ENCODE measurements around the gene TSPAN31. TPM values are rescaled to one million over a fixed set of nuclear protein-coding genes. Genes with fewer than 3 reads are reported as not detected.

The TSPAN31 gene
- total RNA-seq, 1 experiment from 2014 or later: 20.3 TPM

DNA sequence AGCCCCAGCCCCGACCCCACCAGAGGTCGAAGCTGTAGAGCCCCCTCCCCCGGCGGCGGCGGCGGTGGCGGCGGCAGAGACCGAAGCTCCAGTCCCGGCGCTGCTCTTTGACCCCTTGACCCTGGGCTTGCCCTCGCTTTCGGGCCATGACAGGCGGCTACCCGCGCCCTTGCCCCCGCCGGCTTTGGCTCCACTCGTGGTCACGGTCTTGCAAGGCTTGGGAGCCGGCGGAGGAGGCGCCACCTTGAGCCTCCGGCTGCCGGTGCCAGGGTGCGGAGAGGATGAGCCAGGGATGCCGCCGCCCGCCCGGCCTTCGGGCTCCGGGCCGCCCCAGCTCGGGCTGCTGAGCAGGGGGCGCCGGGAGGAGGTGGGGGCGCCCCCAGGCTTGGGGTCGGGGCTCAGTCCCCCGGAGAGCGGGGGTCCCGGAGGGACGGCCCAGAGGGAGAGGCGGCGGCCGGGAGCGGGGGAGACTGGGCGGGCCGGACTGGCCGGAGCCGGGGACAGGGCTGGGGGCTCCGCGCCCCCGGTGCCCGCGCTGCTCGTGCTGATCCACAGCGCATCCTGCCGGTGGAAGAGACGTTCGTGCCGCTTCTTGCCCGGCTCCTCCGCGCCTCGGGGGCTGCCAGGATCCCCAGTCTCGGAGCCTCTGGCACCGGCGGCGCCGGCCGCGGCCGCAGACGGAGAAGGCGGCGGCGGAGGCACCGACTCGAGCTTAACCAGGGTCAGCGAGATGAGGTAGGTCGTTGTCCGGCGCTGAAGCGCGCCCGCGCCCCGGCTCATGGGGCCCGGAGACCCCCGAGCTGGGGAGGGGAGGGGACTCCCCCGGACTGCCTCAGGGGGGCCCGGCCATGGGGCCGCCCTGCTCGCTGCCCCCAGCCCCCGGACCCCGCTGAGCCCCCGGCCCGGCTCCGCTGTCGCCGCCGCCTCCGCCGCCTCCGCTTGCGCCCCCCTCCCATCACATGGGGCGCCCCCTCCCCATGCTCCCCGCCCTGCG is 7.1 kb upstream of the TSPAN31 start:
- H3K9me3 ChIP-seq (ENCODE audit: low read length): no peaks in the 10 kb centered on the region
- H3F3A ChIP-seq (ENCODE audit: low read length, unreplicated experiment): no peaks in the 10 kb centered on the region
- H3K4me3 ChIP-seq (ENCODE audit: low read length): peak overlapping the region; percentile 64
- peak overlapping the region; percentile 87 for H3K4me2 ChIP-seq (ENCODE audit: low read length)
- no peak overlapping the region for H3K27ac ChIP-seq (ENCODE audit: low read length)
- no peaks in the 10 kb centered on the region for H3K79me2 ChIP-seq (ENCODE audit: low read length)
- no peaks in the 10 kb centered on the region for H4K20me1 ChIP-seq (ENCODE audit: low read length)
- peak; percentile 7; the same call in 1 of the 2 replicates for ATAC-seq
- no TSS peak for BruUV-seq (replicated peaks)
- H3K27me3 ChIP-seq (ENCODE audit: low read length): peaks cover 50% of the 10 kb centered on the region
- no peak overlapping the region for H2AFZ ChIP-seq (ENCODE audit: low read length)
- no peak for DNase-seq
- no peaks in the 10 kb centered on the region for H3K9me2 ChIP-seq (replicated peaks; ENCODE audit: low read length)
- no peak overlapping the region for H3K9ac ChIP-seq (ENCODE audit: low read length)
- POLR2A ChIA-PET (ENCODE audit: unreplicated experiment): no interaction called here
- H3K4me1 ChIP-seq (ENCODE audit: insufficient read depth, low read length): peaks cover 17% of the 10 kb centered on the region
- CTCF ChIA-PET: no interaction called here
- no peaks in the 10 kb centered on the region for H3K36me3 ChIP-seq (ENCODE audit: low read depth, low read length)
- intact Hi-C loops (cut with micrococcal nuclease): no loop called here
- TF ChIP-seq EZH2 (IDR thresholded peaks at IDR 0.05; ENCODE audit: low read length, unreplicated experiment) (peak; percentile 94), EZH2phosphoT487 (IDR thresholded peaks at IDR 0.05; ENCODE audit: borderline replicate concordance, low read length) (peak; percentile 52; the same call in 1 of the 2 replicates)
- TF ChIP-seq, protein P1, sequence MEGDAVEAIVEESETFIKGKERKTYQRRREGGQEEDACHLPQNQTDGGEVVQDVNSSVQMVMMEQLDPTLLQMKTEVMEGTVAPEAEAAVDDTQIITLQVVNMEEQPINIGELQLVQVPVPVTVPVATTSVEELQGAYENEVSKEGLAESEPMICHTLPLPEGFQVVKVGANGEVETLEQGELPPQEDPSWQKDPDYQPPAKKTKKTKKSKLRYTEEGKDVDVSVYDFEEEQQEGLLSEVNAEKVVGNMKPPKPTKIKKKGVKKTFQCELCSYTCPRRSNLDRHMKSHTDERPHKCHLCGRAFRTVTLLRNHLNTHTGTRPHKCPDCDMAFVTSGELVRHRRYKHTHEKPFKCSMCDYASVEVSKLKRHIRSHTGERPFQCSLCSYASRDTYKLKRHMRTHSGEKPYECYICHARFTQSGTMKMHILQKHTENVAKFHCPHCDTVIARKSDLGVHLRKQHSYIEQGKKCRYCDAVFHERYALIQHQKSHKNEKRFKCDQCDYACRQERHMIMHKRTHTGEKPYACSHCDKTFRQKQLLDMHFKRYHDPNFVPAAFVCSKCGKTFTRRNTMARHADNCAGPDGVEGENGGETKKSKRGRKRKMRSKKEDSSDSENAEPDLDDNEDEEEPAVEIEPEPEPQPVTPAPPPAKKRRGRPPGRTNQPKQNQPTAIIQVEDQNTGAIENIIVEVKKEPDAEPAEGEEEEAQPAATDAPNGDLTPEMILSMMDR (conservative IDR thresholded peaks at IDR 0.05; ENCODE audit: low read depth, low read length): peak; percentile 9; the same call in 1 of the 2 replicates

DNA sequence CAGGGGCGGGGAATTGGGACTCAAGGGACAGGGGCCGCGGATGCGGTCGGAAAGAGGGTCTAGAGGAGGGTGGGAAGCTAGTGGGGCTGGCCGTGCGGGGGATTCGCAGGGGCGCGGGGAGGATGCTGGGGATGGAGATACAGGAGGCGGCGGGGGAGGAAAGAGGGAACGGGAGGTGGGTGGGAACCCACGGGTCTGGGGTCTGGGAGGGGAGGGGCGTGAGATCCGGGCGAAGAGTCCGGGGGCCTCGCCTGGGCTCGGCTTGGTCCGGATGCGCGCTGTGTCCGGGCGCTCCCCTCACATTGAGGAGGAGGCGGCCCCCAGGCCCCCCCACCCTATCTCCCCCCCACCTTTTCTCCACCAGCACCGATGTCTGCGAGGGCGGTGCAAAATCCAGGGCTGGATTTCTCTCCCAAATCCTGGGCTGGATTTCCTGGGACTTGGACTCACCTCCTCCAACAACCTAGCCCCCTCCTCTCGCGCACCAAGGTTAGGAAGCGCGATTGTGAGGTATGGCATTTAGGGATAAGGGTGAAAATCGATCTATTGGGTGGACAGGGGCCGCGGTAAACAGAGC is 6.1 kb upstream of the TSPAN31 start, which contains the start of gene AGAP2:
AGAP2 (minus strand) TSS at position 82 of the 577 bp plus-strand sequence. CDS start 496 bp downstream, outside the sequence.
- ATAC-seq: no peak
- CTCF ChIA-PET: no interaction called here
- intact Hi-C loops (cut with micrococcal nuclease): no loop called here

More for the DNA sequence above, 6.1 kb upstream of the TSPAN31 start, which contains the start of gene AGAP2:
- Histone ChIP-seq H3K36me3 (ENCODE audit: low read depth, low read length) (no peaks in the 10 kb centered on the region), H3K27ac (ENCODE audit: low read length) (no peak within 1 kb of the TSS), H3K4me3 (ENCODE audit: low read length) (peak within 1 kb of the TSS; percentile 64), H3K9me2 (replicated peaks; ENCODE audit: low read length) (no peaks in the 10 kb centered on the region), H2AFZ (ENCODE audit: low read length) (no peak within 1 kb of the TSS), H3K4me1 (ENCODE audit: insufficient read depth, low read length) (peaks cover 17% of the 10 kb centered on the region), H3F3A (ENCODE audit: low read length, unreplicated experiment) (no peaks in the 10 kb centered on the region), H3K9ac (ENCODE audit: low read length) (no peak within 1 kb of the TSS), H3K27me3 (ENCODE audit: low read length) (peaks cover 50% of the 10 kb centered on the region), H3K9me3 (ENCODE audit: low read length) (no peaks in the 10 kb centered on the region), H4K20me1 (ENCODE audit: low read length) (no peaks in the 10 kb centered on the region), H3K79me2 (ENCODE audit: low read length) (no peaks in the 10 kb centered on the region), H3K4me2 (ENCODE audit: low read length) (peak within 1 kb of the TSS; percentile 87)
- POLR2A ChIA-PET (ENCODE audit: unreplicated experiment): no interaction called here
- no peak for DNase-seq
- TF ChIP-seq EZH2 (IDR thresholded peaks at IDR 0.05; ENCODE audit: low read length, unreplicated experiment): no peak
- TF ChIP-seq, protein P1 (conservative IDR thresholded peaks at IDR 0.05; ENCODE audit: low read depth, low read length): no peak
- TF ChIP-seq EZH2phosphoT487 (IDR thresholded peaks at IDR 0.05; ENCODE audit: borderline replicate concordance, low read length): no peak
- no TSS peak for BruUV-seq (replicated peaks)

All from PC-3 (cell line).